Chondrocyte (in vitro differentiated cells): ENCODE results near the gene DDIAS. TPM values are rescaled to one million over a fixed set of nuclear protein-coding genes. Genes with fewer than 3 reads are reported as not detected.
"Not testable (repeated sequence)": the region's sequence is repeated elsewhere in the genome, so short reads cannot be mapped to it uniquely, and the experiment has no call there.

ENCODE experiments used
- DNase-seq: peaks from one replicate; pipeline ENCODE4 v3.0.0; 2021; ENCODE audit warnings: mixed read lengths, low spot score
- H3K27ac Mint-ChIP-seq: one replicate; pipeline ENCODE4 v1.8.0; 2021; ENCODE audit warnings: mild to moderate bottlenecking, moderate library complexity, mixed read lengths; ENCODE audit not compliant: unreplicated experiment
- H3K27me3 Mint-ChIP-seq: 2 replicates; pipeline ENCODE4 v1.8.0; 2021; ENCODE audit warnings: low read depth, mixed read lengths
- H3K36me3 Mint-ChIP-seq: 2 replicates; pipeline ENCODE4 v1.8.0; 2021; ENCODE audit warnings: low read depth, mixed read lengths
- H3K4me1 Mint-ChIP-seq: 2 replicates; pipeline ENCODE4 v1.8.0; 2021; ENCODE audit warnings: low read depth, mild to moderate bottlenecking, mixed read lengths
- H3K4me3 Mint-ChIP-seq: one replicate; pipeline ENCODE4 v1.8.0; 2021; ENCODE audit warnings: mild to moderate bottlenecking, moderate library complexity, mixed read lengths; ENCODE audit not compliant: unreplicated experiment
- H3K9me3 Mint-ChIP-seq: 2 replicates; pipeline ENCODE4 v1.8.0; 2021; ENCODE audit warnings: low read depth, mixed read lengths
- total RNA-seq: library from RNA; stranded (reverse); gene quantifications from 3 replicates; pipeline ENCODE4 v1.2.1, GENCODE V29; 2021
- TF ChIP-seq, protein P1 (sequence below): fragments of 200-600 bp; sonication (generic); IDR thresholded peaks from 2 replicates; pipeline ENCODE4 v1.5.0; 2021; ENCODE audit warnings: antibody characterized with exemption, mild to moderate bottlenecking, moderate library complexity

Gene DDIAS
- total RNA-seq, 1 donor from 2014 or later: 1.8 TPM

DNA sequence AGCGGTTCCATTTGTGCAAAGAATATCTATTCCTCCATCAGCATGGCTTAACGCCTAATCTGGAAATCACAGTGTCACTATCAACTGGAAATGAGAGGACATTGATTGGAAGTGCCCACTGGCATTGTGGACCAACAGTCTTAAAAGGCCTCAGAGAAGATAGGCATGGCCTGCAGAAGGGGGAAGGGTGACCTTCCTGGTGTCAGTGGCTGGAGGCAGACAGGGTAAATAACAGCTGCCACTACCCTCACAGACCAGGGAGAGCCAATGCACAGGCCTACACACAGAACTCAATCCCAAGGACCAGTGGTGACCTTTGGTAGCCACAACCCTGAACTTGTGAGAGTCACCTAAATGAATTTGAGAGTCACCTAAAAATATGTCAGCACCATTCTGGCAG lies 36.0 kb downstream of the DDIAS start:
- peaks cover 3% of the 10 kb centered on the region for H3K4me1 Mint-ChIP-seq
- H3K36me3 Mint-ChIP-seq: peaks cover 1% of the 10 kb centered on the region
- H3K4me3 Mint-ChIP-seq: no peak overlapping the region
- no peak for DNase-seq
- no peak overlapping the region for H3K27ac Mint-ChIP-seq
- TF ChIP-seq, protein P1, sequence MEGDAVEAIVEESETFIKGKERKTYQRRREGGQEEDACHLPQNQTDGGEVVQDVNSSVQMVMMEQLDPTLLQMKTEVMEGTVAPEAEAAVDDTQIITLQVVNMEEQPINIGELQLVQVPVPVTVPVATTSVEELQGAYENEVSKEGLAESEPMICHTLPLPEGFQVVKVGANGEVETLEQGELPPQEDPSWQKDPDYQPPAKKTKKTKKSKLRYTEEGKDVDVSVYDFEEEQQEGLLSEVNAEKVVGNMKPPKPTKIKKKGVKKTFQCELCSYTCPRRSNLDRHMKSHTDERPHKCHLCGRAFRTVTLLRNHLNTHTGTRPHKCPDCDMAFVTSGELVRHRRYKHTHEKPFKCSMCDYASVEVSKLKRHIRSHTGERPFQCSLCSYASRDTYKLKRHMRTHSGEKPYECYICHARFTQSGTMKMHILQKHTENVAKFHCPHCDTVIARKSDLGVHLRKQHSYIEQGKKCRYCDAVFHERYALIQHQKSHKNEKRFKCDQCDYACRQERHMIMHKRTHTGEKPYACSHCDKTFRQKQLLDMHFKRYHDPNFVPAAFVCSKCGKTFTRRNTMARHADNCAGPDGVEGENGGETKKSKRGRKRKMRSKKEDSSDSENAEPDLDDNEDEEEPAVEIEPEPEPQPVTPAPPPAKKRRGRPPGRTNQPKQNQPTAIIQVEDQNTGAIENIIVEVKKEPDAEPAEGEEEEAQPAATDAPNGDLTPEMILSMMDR: no peak
- peaks cover 4% of the 10 kb centered on the region for H3K9me3 Mint-ChIP-seq
- H3K27me3 Mint-ChIP-seq: no peaks in the 10 kb centered on the region

GRCh38 chr11:82939456-82939855 lies 37.9 kb downstream of the DDIAS start:
- TF ChIP-seq, protein P1: no peak
- peaks cover 4% of the 10 kb centered on the region for H3K9me3 Mint-ChIP-seq
- no peaks in the 10 kb centered on the region for H3K27me3 Mint-ChIP-seq
- DNase-seq: no peak
- peaks cover 1% of the 10 kb centered on the region for H3K36me3 Mint-ChIP-seq
- H3K27ac Mint-ChIP-seq: no peak overlapping the region
- no peak overlapping the region for H3K4me3 Mint-ChIP-seq
- peaks cover 3% of the 10 kb centered on the region for H3K4me1 Mint-ChIP-seq

DNA sequence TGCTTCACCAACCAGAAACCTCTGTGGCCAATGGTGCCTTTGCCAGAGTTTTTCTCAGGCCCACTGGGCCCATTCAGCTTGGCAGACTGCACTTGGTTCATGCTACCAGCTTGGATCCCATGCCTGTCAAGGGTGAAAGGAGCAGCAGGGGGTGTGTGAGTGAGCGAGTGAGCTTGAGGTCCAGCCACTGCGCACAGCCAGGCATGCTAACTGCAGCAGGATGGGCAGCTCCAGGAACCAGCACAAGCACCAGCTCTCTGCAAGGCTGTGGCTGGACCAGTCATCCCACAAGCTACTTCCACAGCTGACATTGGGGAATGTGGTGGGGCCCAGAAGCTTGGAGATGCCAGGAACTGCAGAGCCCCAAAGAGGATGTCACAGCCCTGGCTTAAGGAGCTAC lies 40.8 kb downstream of the DDIAS start:
- peaks cover 1% of the 10 kb centered on the region for H3K36me3 Mint-ChIP-seq
- no peaks in the 10 kb centered on the region for H3K4me1 Mint-ChIP-seq
- H3K4me3 Mint-ChIP-seq: no peak overlapping the region
- DNase-seq: peak; percentile 58
- no peaks in the 10 kb centered on the region for H3K27me3 Mint-ChIP-seq
- TF ChIP-seq, protein P1: no peak
- peaks cover 4% of the 10 kb centered on the region for H3K9me3 Mint-ChIP-seq
- H3K27ac Mint-ChIP-seq: no peak overlapping the region

GRCh38 chr11:82943430-82943829 lies 41.9 kb downstream of the DDIAS start:
- H3K27me3 Mint-ChIP-seq, H3K36me3 Mint-ChIP-seq, H3K4me3 Mint-ChIP-seq, DNase-seq, H3K4me1 Mint-ChIP-seq, H3K27ac Mint-ChIP-seq, H3K9me3 Mint-ChIP-seq: not testable (repeated sequence)

DNA sequence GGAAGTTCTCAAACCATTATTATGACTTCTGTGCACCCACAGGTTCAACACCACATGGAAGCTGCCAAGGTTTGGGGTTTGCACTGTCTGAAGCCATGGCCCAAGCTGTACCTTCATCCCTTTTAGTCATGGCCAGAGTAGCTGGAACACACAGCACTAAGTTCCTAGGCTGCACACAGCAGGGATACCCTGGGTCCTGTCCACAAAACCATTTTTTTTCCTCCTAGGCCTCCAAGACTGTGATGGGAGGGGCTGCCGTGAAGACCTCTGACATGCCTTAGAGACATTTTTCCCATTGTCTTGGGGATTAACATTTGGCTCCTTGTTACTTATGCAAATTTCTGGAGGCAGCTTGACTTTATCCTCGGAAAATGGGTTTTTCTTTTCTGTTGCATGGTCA lies 42.7 kb downstream of the DDIAS start:
- Mint-ChIP-seq H3K4me1 (no peaks in the 10 kb centered on the region), H3K4me3 (no peak overlapping the region), H3K27ac (no peak overlapping the region), H3K36me3 (peaks cover 2% of the 10 kb centered on the region), H3K9me3 (peaks cover 4% of the 10 kb centered on the region), H3K27me3 (no peaks in the 10 kb centered on the region)
- TF ChIP-seq, protein P1: no peak
- no peak for DNase-seq

DNA sequence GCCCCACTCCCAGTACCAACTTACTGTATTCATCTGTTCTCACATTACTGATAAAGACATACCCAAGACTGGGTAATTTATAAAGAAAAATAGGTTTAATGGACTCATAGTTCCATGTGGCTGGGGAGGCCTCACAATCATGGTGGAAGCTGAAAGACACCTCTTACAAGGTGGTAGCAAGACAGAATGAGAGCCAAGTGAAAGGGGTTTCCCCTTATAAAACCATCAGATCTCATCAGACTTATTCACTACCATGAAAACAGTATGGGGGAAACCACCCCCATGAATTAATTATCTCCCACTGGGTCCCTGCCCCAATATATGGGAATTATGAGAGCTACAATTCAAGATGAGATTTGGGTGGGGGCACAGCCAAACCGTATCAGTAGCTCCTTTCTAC lies 43.5 kb downstream of the DDIAS start:
- not testable (repeated sequence) for H3K36me3 Mint-ChIP-seq, H3K4me1 Mint-ChIP-seq, H3K27ac Mint-ChIP-seq, DNase-seq, H3K4me3 Mint-ChIP-seq, H3K9me3 Mint-ChIP-seq, H3K27me3 Mint-ChIP-seq
